ENCODE measurements around the gene GSTT2. TPM values are rescaled to one million over a fixed set of nuclear protein-coding genes. Genes with fewer than 3 reads are reported as not detected.
"Not testable (repeated sequence)": the region's sequence is repeated elsewhere in the genome, so short reads cannot be mapped to it uniquely, and the experiment has no call there.

The GSTT2 gene
- 0.47 and 0.60 TPM in 2 replicates for total RNA-seq
- long read RNA-seq, result 0 reads

DNA sequence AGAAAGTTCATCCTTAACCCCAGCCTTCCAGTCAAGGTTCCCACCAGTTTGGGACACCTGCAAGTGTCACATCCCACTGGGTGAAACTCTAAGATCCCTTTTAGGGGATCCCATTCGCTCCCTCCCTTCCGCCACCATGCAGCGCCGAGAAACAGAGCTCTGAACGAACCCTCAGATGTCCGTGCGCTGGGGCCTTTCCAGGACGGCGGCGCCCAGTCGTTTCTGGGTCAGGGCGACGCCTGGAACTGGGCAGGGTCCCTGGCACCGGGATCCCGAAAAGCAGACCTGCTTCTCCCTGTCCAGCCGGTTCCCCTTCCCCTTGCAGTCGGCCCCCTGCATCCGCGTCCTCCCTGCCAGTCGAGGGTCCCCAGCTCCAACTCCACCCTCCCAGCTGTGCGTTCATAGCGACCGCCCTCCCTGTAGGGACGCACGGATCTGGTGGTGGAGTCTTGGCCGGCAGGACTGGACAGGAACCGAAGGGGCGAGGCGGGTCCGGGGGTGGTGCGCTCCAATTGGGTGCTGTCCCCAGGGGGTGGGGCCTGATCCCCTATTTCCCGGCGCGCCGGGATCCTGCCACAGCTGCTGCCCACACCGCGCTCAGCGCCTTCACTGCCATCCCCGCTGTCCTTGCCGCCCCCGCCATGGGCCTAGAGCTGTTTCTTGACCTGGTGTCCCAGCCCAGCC is at the start of gene GSTT2:
GSTT2 (plus strand) TSS at position 578 of the 684 bp plus-strand sequence.
- H3K27me3 Mint-ChIP-seq; H3K9me3 Mint-ChIP-seq (ENCODE audit: low read depth); H3K4me1 Mint-ChIP-seq (ENCODE audit: low read depth); DNase-seq (ENCODE audit: low spot score, unreplicated experiment); H3K4me3 Mint-ChIP-seq (ENCODE audit: low read depth); H3K27ac Mint-ChIP-seq; H3K36me3 Mint-ChIP-seq (ENCODE audit: insufficient read depth): not testable (repeated sequence)

DNA sequence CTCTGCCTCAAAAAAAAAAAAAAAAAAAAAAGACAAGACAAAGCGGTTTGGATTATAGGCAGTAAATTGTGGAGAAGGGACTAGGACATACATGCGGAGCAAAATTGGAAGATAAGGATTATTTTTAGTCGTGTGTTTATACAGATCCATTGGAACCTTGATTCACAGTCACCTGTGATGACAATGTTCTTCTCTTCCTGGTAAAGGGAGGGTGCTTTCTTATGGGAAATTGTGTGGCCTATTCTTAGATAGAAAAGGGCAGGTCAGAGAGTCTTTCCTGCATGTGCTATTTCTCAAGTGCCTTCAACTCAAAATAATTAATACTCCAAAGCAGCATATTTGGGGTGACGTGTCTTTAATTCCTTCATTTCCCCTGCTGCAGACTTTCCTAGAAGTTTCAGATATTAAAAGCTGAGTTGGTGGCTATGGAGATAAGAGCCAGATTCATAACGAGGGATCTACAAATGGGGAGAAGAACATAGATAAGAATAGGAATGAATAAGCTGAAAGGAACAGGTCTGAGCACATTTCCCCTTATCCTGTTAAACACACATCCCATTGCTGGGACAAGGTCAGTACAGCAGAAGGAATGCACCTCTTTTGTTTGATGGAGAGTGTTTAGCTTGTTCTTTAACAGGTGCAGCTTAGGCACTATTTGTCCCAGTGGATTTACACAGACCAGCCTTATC is 41.5 kb upstream of the GSTT2 start:
- DNase-seq (ENCODE audit: low spot score, unreplicated experiment), result no peak
- Mint-ChIP-seq H3K9me3 (ENCODE audit: low read depth) (no peaks in the 10 kb centered on the region), H3K36me3 (ENCODE audit: insufficient read depth) (no peaks in the 10 kb centered on the region), H3K4me3 (ENCODE audit: low read depth) (no peak overlapping the region), H3K27ac (peak overlapping the region; percentile 92), H3K4me1 (ENCODE audit: low read depth) (peaks cover 9% of the 10 kb centered on the region), H3K27me3 (no peaks in the 10 kb centered on the region)
- TF ChIP-seq, protein P1, sequence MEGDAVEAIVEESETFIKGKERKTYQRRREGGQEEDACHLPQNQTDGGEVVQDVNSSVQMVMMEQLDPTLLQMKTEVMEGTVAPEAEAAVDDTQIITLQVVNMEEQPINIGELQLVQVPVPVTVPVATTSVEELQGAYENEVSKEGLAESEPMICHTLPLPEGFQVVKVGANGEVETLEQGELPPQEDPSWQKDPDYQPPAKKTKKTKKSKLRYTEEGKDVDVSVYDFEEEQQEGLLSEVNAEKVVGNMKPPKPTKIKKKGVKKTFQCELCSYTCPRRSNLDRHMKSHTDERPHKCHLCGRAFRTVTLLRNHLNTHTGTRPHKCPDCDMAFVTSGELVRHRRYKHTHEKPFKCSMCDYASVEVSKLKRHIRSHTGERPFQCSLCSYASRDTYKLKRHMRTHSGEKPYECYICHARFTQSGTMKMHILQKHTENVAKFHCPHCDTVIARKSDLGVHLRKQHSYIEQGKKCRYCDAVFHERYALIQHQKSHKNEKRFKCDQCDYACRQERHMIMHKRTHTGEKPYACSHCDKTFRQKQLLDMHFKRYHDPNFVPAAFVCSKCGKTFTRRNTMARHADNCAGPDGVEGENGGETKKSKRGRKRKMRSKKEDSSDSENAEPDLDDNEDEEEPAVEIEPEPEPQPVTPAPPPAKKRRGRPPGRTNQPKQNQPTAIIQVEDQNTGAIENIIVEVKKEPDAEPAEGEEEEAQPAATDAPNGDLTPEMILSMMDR (IDR thresholded peaks at IDR 0.05; ENCODE audit: unreplicated experiment), result no peak

DNA sequence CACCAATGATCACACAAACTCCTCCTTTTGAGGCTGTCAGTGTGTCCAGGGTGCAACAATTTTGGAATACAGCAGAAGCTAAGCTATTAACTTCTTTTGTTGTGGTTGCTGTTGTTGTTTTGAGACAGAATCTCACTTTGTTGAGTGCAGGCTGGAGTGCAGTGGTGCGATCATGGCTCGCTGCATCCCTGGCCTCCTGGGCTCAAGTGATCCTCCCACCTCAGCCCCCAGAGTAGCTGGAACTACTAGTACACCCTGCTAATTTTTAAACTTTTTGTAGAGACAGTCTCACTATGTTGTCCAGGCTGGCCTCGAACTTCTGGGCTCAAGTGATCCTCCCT is 40.9 kb upstream of the GSTT2 start:
- Mint-ChIP-seq H3K4me3 (ENCODE audit: low read depth) (no peak overlapping the region), H3K27ac (peak overlapping the region; percentile 92), H3K9me3 (ENCODE audit: low read depth) (no peaks in the 10 kb centered on the region), H3K36me3 (ENCODE audit: insufficient read depth) (no peaks in the 10 kb centered on the region), H3K27me3 (no peaks in the 10 kb centered on the region), H3K4me1 (ENCODE audit: low read depth) (peaks cover 9% of the 10 kb centered on the region)
- TF ChIP-seq, protein P1 (IDR thresholded peaks at IDR 0.05; ENCODE audit: unreplicated experiment), result no peak
- DNase-seq (ENCODE audit: low spot score, unreplicated experiment), result no peak

DNA sequence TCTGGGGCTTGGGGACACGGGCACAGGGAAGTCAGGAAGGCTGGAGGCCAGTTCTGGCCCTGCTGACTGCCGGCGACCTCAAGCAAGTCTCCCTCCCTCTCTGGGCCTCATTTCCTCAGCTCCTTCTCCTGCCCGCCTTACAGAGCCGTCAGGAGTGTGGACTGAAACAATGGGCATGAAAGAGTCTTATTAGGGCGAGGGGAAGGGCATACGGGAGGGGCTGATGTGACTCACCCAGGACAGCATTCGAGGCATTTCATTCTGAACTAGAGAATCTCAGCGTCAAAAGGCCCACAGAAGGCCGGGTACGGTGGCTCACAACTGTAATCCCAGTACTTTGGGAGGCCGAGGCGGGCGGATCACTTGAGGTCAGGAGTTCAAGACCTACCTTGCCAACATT is 39.8 kb upstream of the GSTT2 start:
- DNase-seq (ENCODE audit: low spot score, unreplicated experiment); H3K4me1 Mint-ChIP-seq (ENCODE audit: low read depth); H3K27ac Mint-ChIP-seq; H3K4me3 Mint-ChIP-seq (ENCODE audit: low read depth); H3K36me3 Mint-ChIP-seq (ENCODE audit: insufficient read depth); H3K9me3 Mint-ChIP-seq (ENCODE audit: low read depth); H3K27me3 Mint-ChIP-seq: not testable (repeated sequence)

DNA sequence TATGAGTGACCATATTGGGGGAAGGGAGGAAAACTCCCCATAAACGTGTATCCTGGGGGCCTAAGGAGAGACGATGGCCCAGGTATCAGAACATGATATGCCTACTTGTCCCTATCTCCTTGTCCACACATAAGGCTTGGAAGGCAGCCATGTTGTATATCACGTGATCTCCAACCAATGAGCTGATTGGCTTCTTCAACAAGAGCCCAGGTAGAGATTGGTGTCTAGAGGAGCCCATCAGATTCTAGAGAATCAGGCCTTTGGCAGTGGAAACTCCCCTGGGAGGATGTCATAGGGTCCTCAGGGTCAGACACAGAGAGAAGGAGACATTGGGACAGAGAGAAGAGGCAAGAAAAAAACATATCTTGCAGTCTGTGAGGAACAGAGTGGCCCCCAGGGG is 32.5 kb upstream of the GSTT2 start:
- H3K4me3 Mint-ChIP-seq (ENCODE audit: low read depth), result not testable (repeated sequence)

DNA sequence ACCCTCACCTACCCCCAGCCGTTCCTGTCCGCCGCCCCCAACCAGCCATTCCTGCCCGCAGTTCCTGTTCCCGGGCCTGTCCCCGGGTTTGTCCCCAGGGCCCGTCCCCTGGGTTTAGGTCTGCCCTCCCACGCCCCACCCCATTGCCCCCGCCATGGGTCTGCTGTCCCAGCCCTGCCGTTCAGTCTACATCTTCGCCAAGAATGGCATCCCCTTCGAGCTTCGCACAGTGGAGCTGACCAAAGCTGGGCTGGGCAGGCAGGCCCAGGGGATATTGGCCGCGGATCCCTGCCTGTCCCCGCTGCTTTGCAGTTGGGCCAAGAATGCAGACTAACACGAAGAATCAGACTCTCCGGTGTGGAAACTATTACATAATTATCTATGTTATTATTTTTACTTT is 30.2 kb upstream of the GSTT2 start:
- H3K4me3 Mint-ChIP-seq (ENCODE audit: low read depth), result not testable (repeated sequence)

More for the DNA sequence above, 32.5 kb upstream of the GSTT2 start:
- H3K9me3 Mint-ChIP-seq (ENCODE audit: low read depth); H3K4me1 Mint-ChIP-seq (ENCODE audit: low read depth); H3K27me3 Mint-ChIP-seq; DNase-seq (ENCODE audit: low spot score, unreplicated experiment); H3K27ac Mint-ChIP-seq; H3K36me3 Mint-ChIP-seq (ENCODE audit: insufficient read depth): not testable (repeated sequence)

DNA sequence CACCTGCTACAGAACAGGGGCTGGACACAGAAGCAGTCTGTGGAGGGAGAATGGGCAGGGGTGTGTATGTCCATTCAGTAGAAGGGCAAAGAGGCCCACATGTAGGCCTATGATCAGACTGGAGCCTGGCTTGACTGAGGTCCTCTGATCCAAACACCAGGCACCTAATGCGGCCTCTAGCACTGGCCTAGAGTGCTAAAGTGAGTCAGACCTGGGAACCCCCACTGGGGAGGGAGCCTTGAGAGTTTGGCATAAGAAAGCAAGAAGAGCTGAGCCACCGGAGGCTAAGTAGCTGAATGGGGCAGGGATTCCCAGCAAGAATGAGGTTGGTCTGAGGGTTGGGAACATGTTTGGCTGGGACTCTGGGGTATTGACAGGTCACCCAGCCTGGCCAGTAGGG is 28.6 kb upstream of the GSTT2 start:
- H3K27me3 Mint-ChIP-seq; H3K27ac Mint-ChIP-seq; H3K9me3 Mint-ChIP-seq (ENCODE audit: low read depth); DNase-seq (ENCODE audit: low spot score, unreplicated experiment); H3K4me3 Mint-ChIP-seq (ENCODE audit: low read depth); H3K4me1 Mint-ChIP-seq (ENCODE audit: low read depth); H3K36me3 Mint-ChIP-seq (ENCODE audit: insufficient read depth): not testable (repeated sequence)

More for the DNA sequence above, 30.2 kb upstream of the GSTT2 start:
- H3K9me3 Mint-ChIP-seq (ENCODE audit: low read depth); H3K4me1 Mint-ChIP-seq (ENCODE audit: low read depth); H3K27me3 Mint-ChIP-seq; H3K36me3 Mint-ChIP-seq (ENCODE audit: insufficient read depth); H3K27ac Mint-ChIP-seq; DNase-seq (ENCODE audit: low spot score, unreplicated experiment): not testable (repeated sequence)

DNA sequence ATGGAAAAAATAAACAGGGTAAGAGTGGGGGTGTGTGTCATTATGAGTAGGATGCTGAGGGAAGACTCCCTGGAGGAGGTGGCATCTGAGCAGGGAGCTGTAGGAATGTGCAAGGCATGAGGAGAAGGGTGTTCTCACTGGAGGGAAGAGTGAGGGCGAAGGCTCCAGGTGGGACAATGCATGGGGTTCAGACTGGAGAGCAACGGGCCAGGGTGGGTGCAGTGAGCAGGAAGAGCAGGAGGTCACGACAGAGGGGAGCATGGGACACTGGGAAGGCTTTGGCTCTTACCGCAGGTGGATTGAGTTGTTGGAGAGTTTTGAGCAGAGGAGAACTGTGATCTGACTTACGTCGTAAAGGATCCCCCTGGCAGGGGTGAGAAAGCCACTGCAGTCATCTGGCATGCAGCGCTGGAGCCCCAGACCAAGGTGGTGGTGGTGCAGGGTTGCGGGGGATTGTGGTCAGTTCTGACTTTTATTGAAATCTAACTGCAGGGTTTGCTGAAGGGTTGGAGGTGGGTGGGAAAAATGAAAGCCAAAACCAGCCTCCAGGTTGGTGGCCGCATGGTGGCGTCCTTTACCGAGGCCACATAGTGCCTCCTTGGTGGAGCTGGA is 27.0 kb upstream of the GSTT2 start:
- H3K9me3 Mint-ChIP-seq (ENCODE audit: low read depth); H3K27me3 Mint-ChIP-seq; H3K4me3 Mint-ChIP-seq (ENCODE audit: low read depth); H3K36me3 Mint-ChIP-seq (ENCODE audit: insufficient read depth); DNase-seq (ENCODE audit: low spot score, unreplicated experiment); H3K4me1 Mint-ChIP-seq (ENCODE audit: low read depth): not testable (repeated sequence)
- peak overlapping the region; percentile 2 for H3K27ac Mint-ChIP-seq

DNA sequence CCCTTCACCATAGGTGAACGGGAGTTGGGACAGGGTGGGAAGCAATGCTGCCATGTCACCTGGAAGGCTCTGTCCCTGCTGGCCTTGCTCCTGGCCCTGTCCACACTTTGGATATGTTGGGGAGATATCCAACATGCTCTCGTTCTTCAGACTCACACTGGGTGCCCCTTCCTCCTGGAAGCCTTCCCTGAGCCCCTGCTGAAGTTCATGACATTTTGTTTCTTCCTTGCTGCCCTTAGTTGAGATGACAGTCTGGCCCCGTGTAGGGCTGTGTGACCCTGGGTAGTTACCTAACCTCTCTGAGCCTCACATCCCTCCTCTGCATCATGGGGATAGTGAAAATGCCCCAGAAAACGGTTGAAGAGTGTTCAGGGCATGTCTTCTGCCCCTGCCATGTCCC is 26.4 kb upstream of the GSTT2 start:
- not testable (repeated sequence) for H3K9me3 Mint-ChIP-seq (ENCODE audit: low read depth); H3K27me3 Mint-ChIP-seq; H3K36me3 Mint-ChIP-seq (ENCODE audit: insufficient read depth); H3K4me1 Mint-ChIP-seq (ENCODE audit: low read depth); H3K4me3 Mint-ChIP-seq (ENCODE audit: low read depth); H3K27ac Mint-ChIP-seq; DNase-seq (ENCODE audit: low spot score, unreplicated experiment)

DNA sequence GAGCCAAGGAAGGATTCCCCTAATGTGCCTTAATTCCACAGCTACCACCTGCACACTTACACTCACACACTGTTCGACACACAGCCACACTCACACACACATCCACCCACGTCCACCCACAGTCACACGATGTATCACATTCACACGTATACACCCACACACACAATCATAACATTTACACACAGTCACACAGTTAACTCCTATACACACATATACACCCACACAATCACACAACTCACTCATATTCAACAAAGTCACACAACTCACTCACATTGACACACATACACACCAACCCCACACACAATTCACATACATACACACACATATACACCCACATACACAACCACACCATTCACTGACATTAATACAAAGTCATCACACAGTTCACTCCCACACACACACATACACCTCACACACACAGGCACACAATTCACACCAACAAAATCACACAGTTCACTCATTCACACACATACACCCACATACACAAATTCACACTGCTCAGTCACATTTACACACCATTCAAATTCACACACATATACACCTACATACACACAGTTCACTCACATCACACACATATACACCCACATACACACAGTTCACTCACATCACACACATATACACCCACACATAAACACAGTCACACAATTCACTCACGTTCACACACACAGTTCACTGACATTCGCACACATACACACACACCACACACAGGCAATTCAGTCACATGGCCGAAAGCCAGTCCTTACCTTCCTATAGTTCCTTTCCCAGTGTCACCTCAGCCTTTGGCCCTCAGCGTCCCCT is 25.5 kb upstream of the GSTT2 start:
- H3K4me3 Mint-ChIP-seq (ENCODE audit: low read depth); DNase-seq (ENCODE audit: low spot score, unreplicated experiment); H3K9me3 Mint-ChIP-seq (ENCODE audit: low read depth); H3K27me3 Mint-ChIP-seq; H3K36me3 Mint-ChIP-seq (ENCODE audit: insufficient read depth); H3K27ac Mint-ChIP-seq; H3K4me1 Mint-ChIP-seq (ENCODE audit: low read depth): not testable (repeated sequence)

DNA sequence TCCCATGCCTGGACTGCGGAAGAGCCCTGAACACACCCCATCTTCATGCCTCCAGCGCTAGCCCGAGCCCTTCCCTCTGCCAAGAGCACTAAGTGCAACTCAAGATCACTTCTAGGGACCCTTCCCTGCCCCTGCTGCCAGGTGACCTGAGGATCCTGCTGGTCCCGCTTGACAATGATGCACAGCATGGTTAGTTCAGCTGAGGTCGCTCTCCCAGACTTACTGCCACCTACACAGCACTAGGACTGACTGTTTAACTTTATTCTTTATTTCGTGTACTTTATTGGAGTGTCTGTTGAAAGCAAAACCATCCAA is 25.0 kb upstream of the GSTT2 start:
- H3K36me3 Mint-ChIP-seq (ENCODE audit: insufficient read depth); H3K9me3 Mint-ChIP-seq (ENCODE audit: low read depth); H3K4me3 Mint-ChIP-seq (ENCODE audit: low read depth); H3K27me3 Mint-ChIP-seq; DNase-seq (ENCODE audit: low spot score, unreplicated experiment); H3K4me1 Mint-ChIP-seq (ENCODE audit: low read depth); H3K27ac Mint-ChIP-seq: not testable (repeated sequence)
